ENCODE measurements around the gene RANBP17. TPM values are rescaled to one million over a fixed set of nuclear protein-coding genes. Genes with fewer than 3 reads are reported as not detected.

RANBP17 gene
- total and polyA plus RNA-seq, 9 of the 15 experiments (the other 6 are each of a cell fraction or from before 2014, with no cell fraction given): not detected

DNA sequence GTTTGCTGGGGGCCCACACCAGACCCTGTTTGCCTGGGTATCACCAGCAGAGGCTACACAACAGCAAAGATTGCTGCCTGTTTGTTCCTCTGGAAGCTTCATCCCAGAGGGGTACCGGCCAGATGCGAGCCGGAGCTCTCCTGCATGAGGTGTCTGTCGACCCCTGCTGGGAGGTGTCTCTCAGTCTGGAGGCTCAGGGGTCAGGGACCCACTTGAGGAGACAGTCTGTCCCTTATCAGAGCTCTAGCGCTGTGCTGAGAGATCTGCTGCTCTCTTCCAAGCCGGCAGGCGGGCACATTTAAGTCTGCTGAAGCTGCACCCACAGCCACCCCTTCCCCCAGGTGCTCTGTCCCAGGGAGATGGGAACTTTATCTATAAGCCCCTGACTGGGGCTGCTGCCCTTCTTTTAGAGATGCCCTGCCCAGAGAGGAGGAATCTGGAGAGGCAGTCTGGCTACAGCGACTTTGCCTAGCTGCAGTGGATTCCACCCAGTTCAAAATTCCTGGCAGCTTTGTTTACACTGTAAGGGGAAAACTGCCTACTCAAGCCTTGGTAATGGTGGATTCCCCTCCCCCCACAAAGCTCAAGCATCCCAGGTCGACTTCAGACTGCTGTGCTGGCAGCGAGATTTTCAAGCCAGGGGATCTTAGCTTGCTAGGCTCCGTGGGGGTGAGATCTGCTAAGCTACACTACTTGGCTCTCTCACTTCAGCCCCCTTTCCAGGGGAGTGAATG lies 241.2 kb downstream of the RANBP17 start:
- no peak for FAIRE-seq
- 0% methylated on average over 10 of the region's 11 CpGs for WGBS (ENCODE audit: insufficient coverage, low coverage, missing lambda C conversion rate)
- in situ Hi-C loops (cut with MboI) (no loop called here), intact Hi-C loops (cut with micrococcal nuclease) (no loop called here)
- H2AFZ ChIP-seq (ENCODE audit: low read depth, low read length): no peak overlapping the region
- H3K27ac ChIP-seq (ENCODE audit: extremely low read depth, low read depth, low read length): no peak overlapping the region
- no peak overlapping the region for H3K9ac ChIP-seq (ENCODE audit: insufficient read depth in 1 of 2, low read depth in 2 of 2, low read length in 2 of 2)
- no peak overlapping the region for H3K4me3 ChIP-seq
- BruUV-seq (replicated peaks): no TSS peak
- no peak for TF ChIP-seq GTF2F1 (IDR thresholded peaks at IDR 0.05; ENCODE audit: low read depth, low read length)
- TF ChIP-seq HNRNPUL1 (IDR thresholded peaks at IDR 0.05; ENCODE audit: low read length): no peak
- no peak for TF ChIP-seq PCBP1 (IDR thresholded peaks at IDR 0.05; ENCODE audit: low read depth, low read length, poor library complexity, severe bottlenecking)
- H3K9me1 ChIP-seq (ENCODE audit: control insufficient read depth, insufficient read depth, low read length): no peaks in the 10 kb centered on the region
- no peak for ATAC-seq
- no peaks in the 10 kb centered on the region for H3K27me3 ChIP-seq (ENCODE audit: control insufficient read depth in 2 of 2, insufficient read depth in 2 of 2, low read length in 2 of 2)
- CTCF ChIA-PET (ENCODE audit: low intra/inter-chr PET ratio): no interaction called here
- H4K20me1 ChIP-seq (replicated peaks; ENCODE audit: control insufficient read depth, insufficient read depth, low read length): no peaks in the 10 kb centered on the region
- no peak for DNase-seq (ENCODE audit: extremely low read depth in 1 of 4, low spot score in 3 of 4)
- no peaks in the 10 kb centered on the region for H3K4me1 ChIP-seq (replicated peaks in 1 of 2; ENCODE audit: control insufficient read depth in 2 of 2, insufficient read depth in 2 of 2, low read length in 2 of 2)
- H3K4me2 ChIP-seq (ENCODE audit: insufficient read depth, low read length): no peak overlapping the region
- no peaks in the 10 kb centered on the region for H3K79me2 ChIP-seq (ENCODE audit: control insufficient read depth, insufficient read depth, low read length)
- no peaks in the 10 kb centered on the region for H3K9me3 ChIP-seq (replicated peaks; ENCODE audit: control insufficient read depth, insufficient read depth, low read depth, low read length)
- POLR2A ChIA-PET: interaction anchor here (0.6 kb wide), 1 partner anchor 21 kb away, joined by 3 read pairs; no protein-coding TSS in a partner anchor
- no peaks in the 10 kb centered on the region for H3K36me3 ChIP-seq (ENCODE audit: control insufficient read depth, insufficient read depth, low read length)

DNA sequence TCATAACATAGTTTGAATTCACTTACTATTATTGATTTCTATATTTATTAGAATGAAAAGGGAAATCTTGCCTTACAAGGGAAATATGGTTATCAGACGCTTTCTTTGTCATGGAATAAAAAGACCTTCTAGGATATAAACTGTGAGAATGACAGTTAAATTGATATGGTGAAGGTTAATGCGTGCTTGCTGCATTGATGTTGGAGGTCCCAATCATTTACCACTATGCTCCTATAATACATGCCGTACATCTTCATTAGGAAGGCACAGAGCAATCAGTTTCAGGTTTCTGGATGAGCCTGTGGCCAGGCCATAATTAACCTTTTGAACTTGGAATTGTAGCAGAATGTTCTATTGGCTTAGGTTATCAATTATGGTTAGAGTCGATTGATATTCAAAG lies 245.9 kb downstream of the RANBP17 start:
- no peaks in the 10 kb centered on the region for H3K27me3 ChIP-seq (ENCODE audit: control insufficient read depth in 2 of 2, insufficient read depth in 2 of 2, low read length in 2 of 2)
- no peaks in the 10 kb centered on the region for H3K79me2 ChIP-seq (ENCODE audit: control insufficient read depth, insufficient read depth, low read length)
- in situ Hi-C loops (cut with MboI): no loop called here
- no peaks in the 10 kb centered on the region for H3K36me3 ChIP-seq (ENCODE audit: control insufficient read depth, insufficient read depth, low read length)
- TF ChIP-seq, protein P1, sequence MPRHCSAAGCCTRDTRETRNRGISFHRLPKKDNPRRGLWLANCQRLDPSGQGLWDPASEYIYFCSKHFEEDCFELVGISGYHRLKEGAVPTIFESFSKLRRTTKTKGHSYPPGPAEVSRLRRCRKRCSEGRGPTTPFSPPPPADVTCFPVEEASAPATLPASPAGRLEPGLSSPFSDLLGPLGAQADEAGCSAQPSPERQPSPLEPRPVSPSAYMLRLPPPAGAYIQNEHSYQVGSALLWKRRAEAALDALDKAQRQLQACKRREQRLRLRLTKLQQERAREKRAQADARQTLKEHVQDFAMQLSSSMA (CRISPR knock-in tag; IDR thresholded peaks at IDR 0.05): no peak
- no peak for TF ChIP-seq LARP7 (IDR thresholded peaks at IDR 0.05)
- no peak for TF ChIP-seq ILK (tag; IDR thresholded peaks at IDR 0.05; ENCODE audit: borderline replicate concordance, low read depth)
- TF ChIP-seq, protein P2, sequence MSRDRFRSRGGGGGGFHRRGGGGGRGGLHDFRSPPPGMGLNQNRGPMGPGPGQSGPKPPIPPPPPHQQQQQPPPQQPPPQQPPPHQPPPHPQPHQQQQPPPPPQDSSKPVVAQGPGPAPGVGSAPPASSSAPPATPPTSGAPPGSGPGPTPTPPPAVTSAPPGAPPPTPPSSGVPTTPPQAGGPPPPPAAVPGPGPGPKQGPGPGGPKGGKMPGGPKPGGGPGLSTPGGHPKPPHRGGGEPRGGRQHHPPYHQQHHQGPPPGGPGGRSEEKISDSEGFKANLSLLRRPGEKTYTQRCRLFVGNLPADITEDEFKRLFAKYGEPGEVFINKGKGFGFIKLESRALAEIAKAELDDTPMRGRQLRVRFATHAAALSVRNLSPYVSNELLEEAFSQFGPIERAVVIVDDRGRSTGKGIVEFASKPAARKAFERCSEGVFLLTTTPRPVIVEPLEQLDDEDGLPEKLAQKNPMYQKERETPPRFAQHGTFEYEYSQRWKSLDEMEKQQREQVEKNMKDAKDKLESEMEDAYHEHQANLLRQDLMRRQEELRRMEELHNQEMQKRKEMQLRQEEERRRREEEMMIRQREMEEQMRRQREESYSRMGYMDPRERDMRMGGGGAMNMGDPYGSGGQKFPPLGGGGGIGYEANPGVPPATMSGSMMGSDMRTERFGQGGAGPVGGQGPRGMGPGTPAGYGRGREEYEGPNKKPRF (IDR thresholded peaks at IDR 0.05; ENCODE audit: low read depth, low read length): no peak
- TF ChIP-seq, protein P3, sequence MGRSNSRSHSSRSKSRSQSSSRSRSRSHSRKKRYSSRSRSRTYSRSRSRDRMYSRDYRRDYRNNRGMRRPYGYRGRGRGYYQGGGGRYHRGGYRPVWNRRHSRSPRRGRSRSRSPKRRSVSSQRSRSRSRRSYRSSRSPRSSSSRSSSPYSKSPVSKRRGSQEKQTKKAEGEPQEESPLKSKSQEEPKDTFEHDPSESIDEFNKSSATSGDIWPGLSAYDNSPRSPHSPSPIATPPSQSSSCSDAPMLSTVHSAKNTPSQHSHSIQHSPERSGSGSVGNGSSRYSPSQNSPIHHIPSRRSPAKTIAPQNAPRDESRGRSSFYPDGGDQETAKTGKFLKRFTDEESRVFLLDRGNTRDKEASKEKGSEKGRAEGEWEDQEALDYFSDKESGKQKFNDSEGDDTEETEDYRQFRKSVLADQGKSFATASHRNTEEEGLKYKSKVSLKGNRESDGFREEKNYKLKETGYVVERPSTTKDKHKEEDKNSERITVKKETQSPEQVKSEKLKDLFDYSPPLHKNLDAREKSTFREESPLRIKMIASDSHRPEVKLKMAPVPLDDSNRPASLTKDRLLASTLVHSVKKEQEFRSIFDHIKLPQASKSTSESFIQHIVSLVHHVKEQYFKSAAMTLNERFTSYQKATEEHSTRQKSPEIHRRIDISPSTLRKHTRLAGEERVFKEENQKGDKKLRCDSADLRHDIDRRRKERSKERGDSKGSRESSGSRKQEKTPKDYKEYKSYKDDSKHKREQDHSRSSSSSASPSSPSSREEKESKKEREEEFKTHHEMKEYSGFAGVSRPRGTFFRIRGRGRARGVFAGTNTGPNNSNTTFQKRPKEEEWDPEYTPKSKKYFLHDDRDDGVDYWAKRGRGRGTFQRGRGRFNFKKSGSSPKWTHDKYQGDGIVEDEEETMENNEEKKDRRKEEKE (IDR thresholded peaks at IDR 0.05; ENCODE audit: borderline replicate concordance in 1 of 2, control insufficient read depth in 1 of 2, low read depth in 2 of 2, low read length in 1 of 2): no peak
- ChIA-PET CTCF (ENCODE audit: low intra/inter-chr PET ratio) (no interaction called here), POLR2A (no interaction called here)
- no peak overlapping the region for H3K4me3 ChIP-seq
- 0 out of 2 replicates have a peak, but pooled peaks cover 3% of the 10 kb centered on the region for H3K9me3 ChIP-seq (replicated peaks; ENCODE audit: control insufficient read depth, insufficient read depth, low read depth, low read length)
- BruUV-seq (replicated peaks): no TSS peak
- no peaks in the 10 kb centered on the region for H3K9me1 ChIP-seq (ENCODE audit: control insufficient read depth, insufficient read depth, low read length)
- no peaks in the 10 kb centered on the region for H4K20me1 ChIP-seq (replicated peaks; ENCODE audit: control insufficient read depth, insufficient read depth, low read length)
- H2AFZ ChIP-seq (ENCODE audit: low read depth, low read length): no peak overlapping the region
- WGBS (ENCODE audit: insufficient coverage, low coverage, missing lambda C conversion rate): 0% methylated on average over 4 of the region's 4 CpGs
- H3K4me1 ChIP-seq (replicated peaks in 1 of 2; ENCODE audit: control insufficient read depth in 2 of 2, insufficient read depth in 2 of 2, low read length in 2 of 2): no peaks in the 10 kb centered on the region
- no peak for DNase-seq (ENCODE audit: extremely low read depth in 1 of 4, low spot score in 3 of 4)
- no peak for ATAC-seq
- no peak for FAIRE-seq
- H3K27ac ChIP-seq (ENCODE audit: extremely low read depth, low read depth, low read length): no peak overlapping the region
- no peak overlapping the region for H3K4me2 ChIP-seq (ENCODE audit: insufficient read depth, low read length)
- no peak overlapping the region for H3K9ac ChIP-seq (ENCODE audit: insufficient read depth in 1 of 2, low read depth in 2 of 2, low read length in 2 of 2)
- intact Hi-C loops (cut with micrococcal nuclease): no loop called here

Measured in K562 (cell line).